ENCODE data around the gene IGSF3. TPM values are rescaled to one million over a fixed set of nuclear protein-coding genes. Genes with fewer than 3 reads are reported as not detected.

IGSF3 gene
- total RNA-seq, 1 donor from 2014 or later: 27.2 TPM

- Mint-ChIP-seq H3K4me1 (no peaks in the 10 kb centered on the region), H3K27ac (ENCODE audit: unreplicated experiment) (no peak overlapping the region), H3K4me3 (no peak overlapping the region), H3K9me3 (no peaks in the 10 kb centered on the region), H3K36me3 (ENCODE audit: low read depth) (peaks cover 9% of the 10 kb centered on the region), H3K27me3 (ENCODE audit: low read depth) (no peaks in the 10 kb centered on the region)
- no peak for DNase-seq (ENCODE audit: low read depth, low spot score)
- TF ChIP-seq CTCF (conservative IDR thresholded peaks at IDR 0.05): no peak
These were observed 122.2 kb downstream of the IGSF3 start for GRCh38 chr1:116545359-116545705.

- no peak for TF ChIP-seq CTCF (conservative IDR thresholded peaks at IDR 0.05)
- H3K27ac Mint-ChIP-seq (ENCODE audit: unreplicated experiment): no peak overlapping the region
- H3K27me3 Mint-ChIP-seq (ENCODE audit: low read depth): no peaks in the 10 kb centered on the region
- H3K36me3 Mint-ChIP-seq (ENCODE audit: low read depth): peaks cover 9% of the 10 kb centered on the region
- no peak for DNase-seq (ENCODE audit: low read depth, low spot score)
- no peaks in the 10 kb centered on the region for H3K4me1 Mint-ChIP-seq
- H3K4me3 Mint-ChIP-seq: no peak overlapping the region
- H3K9me3 Mint-ChIP-seq: no peaks in the 10 kb centered on the region
These were observed 122.8 kb downstream of the IGSF3 start for GRCh38 chr1:116544588-116545358.

- Mint-ChIP-seq H3K4me3 (no peak overlapping the region), H3K36me3 (ENCODE audit: low read depth) (peaks cover 23% of the 10 kb centered on the region), H3K4me1 (no peaks in the 10 kb centered on the region), H3K9me3 (peaks cover 2% of the 10 kb centered on the region), H3K27me3 (ENCODE audit: low read depth) (no peaks in the 10 kb centered on the region), H3K27ac (ENCODE audit: unreplicated experiment) (no peak overlapping the region)
- no peak for DNase-seq (ENCODE audit: low read depth, low spot score)
- TF ChIP-seq CTCF (conservative IDR thresholded peaks at IDR 0.05): no peak
These were observed 127.4 kb downstream of the IGSF3 start for GRCh38 chr1:116540088-116540487.

- DNase-seq (ENCODE audit: low read depth, low spot score): no peak
- Mint-ChIP-seq H3K27ac (ENCODE audit: unreplicated experiment) (no peak overlapping the region), H3K9me3 (peaks cover 2% of the 10 kb centered on the region), H3K27me3 (ENCODE audit: low read depth) (no peaks in the 10 kb centered on the region), H3K36me3 (ENCODE audit: low read depth) (peaks cover 30% of the 10 kb centered on the region), H3K4me3 (no peak overlapping the region), H3K4me1 (no peaks in the 10 kb centered on the region)
- no peak for TF ChIP-seq CTCF (conservative IDR thresholded peaks at IDR 0.05)
These were observed 129.0 kb downstream of the IGSF3 start for GRCh38 chr1:116538544-116538943.

- peaks cover 30% of the 10 kb centered on the region for H3K36me3 Mint-ChIP-seq (ENCODE audit: low read depth)
- no peaks in the 10 kb centered on the region for H3K27me3 Mint-ChIP-seq (ENCODE audit: low read depth)
- peaks cover 2% of the 10 kb centered on the region for H3K9me3 Mint-ChIP-seq
- H3K4me3 Mint-ChIP-seq: no peak overlapping the region
- TF ChIP-seq CTCF (conservative IDR thresholded peaks at IDR 0.05): no peak
- no peak overlapping the region for H3K27ac Mint-ChIP-seq (ENCODE audit: unreplicated experiment)
- H3K4me1 Mint-ChIP-seq: no peaks in the 10 kb centered on the region
- DNase-seq (ENCODE audit: low read depth, low spot score): no peak
These were observed 129.6 kb downstream of the IGSF3 start for GRCh38 chr1:116537898-116538297.
